Sigmoid colon (tissue), 7 donors: ENCODE data around the gene MUSK. TPM values are rescaled to one million over a fixed set of nuclear protein-coding genes. Genes with fewer than 3 reads are reported as not detected.
"Not testable (repeated sequence)": the region's sequence is repeated elsewhere in the genome, so short reads cannot be mapped to it uniquely, and the experiment has no call there.

ENCODE experiments used
- DNase-seq: peaks from one replicate; pipeline ENCODE4 v3.0.0-alpha.2; 2019
- H3K27ac ChIP-seq, 4 donors: fragments of 200-600 bp; sonication (generic); one replicate each; pipeline ENCODE4 v1.5.1; 2016 to 2019; ENCODE audit warnings: mild to moderate bottlenecking in 1 of 4
- H3K27me3 ChIP-seq, 3 donors: fragments of 200-600 bp; sonication (generic); one replicate each; pipeline ENCODE4 v1.5.1; 2019; ENCODE audit warnings: mild to moderate bottlenecking in 1 of 3
- H3K36me3 ChIP-seq, 4 donors: fragments of 200-600 bp; sonication (generic); one replicate each; pipeline ENCODE4 v1.5.1; 2016 to 2019
- H3K4me1 ChIP-seq, 4 donors: fragments of 200-600 bp; sonication (generic); one replicate each; pipeline ENCODE4 v1.5.1; 2017 to 2019
- H3K4me3 ChIP-seq, 4 donors: fragments of 200-600 bp; sonication (generic); one replicate each; pipeline ENCODE4 v1.5.1; 2017 to 2019; ENCODE audit warnings: mild to moderate bottlenecking in 2 of 4, moderate library complexity in 1 of 4
- H3K9me3 ChIP-seq, 4 donors: fragments of 200-600 bp in 3 of 4; sonication (generic) in 3 of 4; one replicate each; pipeline versions ENCODE4 v1.5.1 to v1.6.1; 2013 to 2019
- CTCF ChIP-seq, 4 experiments: fragments of 450-650 bp in 3 of 4; fragments of 200-600 bp in 1 of 4; IDR thresholded peaks; one replicate each; pipeline ENCODE4 v1.5.1; 2016 to 2019; ENCODE audit warnings: antibody characterized with exemption in 4 of 4, mild to moderate bottlenecking in 3 of 4, moderate library complexity in 2 of 4
- EP300 ChIP-seq, 4 donors: sonication (generic); formaldehyde crosslinking; IDR thresholded peaks; one replicate each; pipeline ENCODE4 v1.6.1; 2017; ENCODE audit warnings: antibody characterized with exemption in 4 of 4
- POLR2A ChIP-seq, 2 donors: fragments of 450-650 bp; IDR thresholded peaks; one replicate each; pipeline ENCODE4 v1.6.1; 2016; ENCODE audit warnings: antibody characterized with exemption in 2 of 2, mild to moderate bottlenecking in 2 of 2, moderate library complexity in 2 of 2
- POLR2AphosphoS5 ChIP-seq, 4 donors: sonication (generic); formaldehyde crosslinking; IDR thresholded peaks; one replicate each; pipeline ENCODE4 v1.6.1; 2017; ENCODE audit warnings: antibody characterized with exemption in 4 of 4
- WGBS, 2 donors: extraction: QIAGEN DNeasy Blood & Tissue Kit; methylation state at CpG; one replicate each; pipeline ENCODE4 v1.1.7; 2013; 5-methylcytosine and 5-hydroxymethylcytosine counted together
- intact Hi-C: fragments of 100-400 bp; cut with DNase I; formaldehyde crosslinking; loops from one replicate; pipeline ENCODE4 v1.15.1; 2023
- polyA plus RNA-seq, 3 donors: library from polyadenylated mRNA; stranded (reverse); fragments of 200-250 nt; gene quantifications; one replicate each; pipeline ENCODE4 v1.2.3, GENCODE V29; 2013
- total RNA-seq, 4 donors: library from RNA; depleted of rRNA; stranded (reverse); fragments of >200 nt; gene quantifications; one replicate each; pipeline ENCODE4 v1.1.0, GENCODE V29; 2016
- donor health status: healthy with polysubstance abuse.
- donor health status: Bipolar disorder and iron deficiency.
- donor health status: healthy.

The MUSK gene
- total and polyA plus RNA-seq, 7 donors: 0.46 to 9.7 (median 2.3) TPM

DNA sequence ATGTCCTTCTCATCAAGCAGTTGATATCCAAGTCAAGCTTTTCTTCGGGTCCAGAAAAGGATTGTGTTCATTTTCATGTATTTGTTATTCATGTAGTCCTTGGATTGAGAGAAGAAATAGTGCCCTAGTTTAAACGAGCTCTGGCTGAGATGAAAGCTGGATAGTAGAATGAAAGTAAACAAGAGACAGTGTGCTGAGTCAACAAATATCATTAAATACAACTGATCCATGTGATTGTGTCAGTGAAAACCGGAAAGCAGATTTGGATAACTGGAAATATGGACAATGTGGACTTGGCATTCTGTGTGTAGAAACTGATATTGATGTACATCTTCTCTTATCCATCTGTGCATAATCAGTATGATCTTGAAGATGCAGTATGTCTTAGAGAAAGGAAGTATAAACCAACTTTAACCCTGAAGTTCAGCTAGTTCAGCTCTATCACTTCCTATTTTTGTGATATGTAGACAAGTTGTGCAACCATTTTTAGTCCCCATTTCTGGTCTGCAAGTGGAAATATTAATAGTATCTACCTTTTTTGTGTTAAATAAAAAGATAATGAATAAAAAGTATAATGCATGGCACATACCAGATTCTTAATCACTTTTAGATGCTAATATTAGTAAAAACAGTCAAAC lies 4.4 kb downstream of the MUSK start:
- Histone ChIP-seq H3K4me3 (no peak overlapping the region), H3K27ac (no peak overlapping the region), H3K27me3 (no peaks in the 10 kb centered on the region), H3K4me1 (peaks cover 0 to 15% (median 10%) of the 10 kb centered on the region in 4 donors), H3K36me3 (no peaks in the 10 kb centered on the region), H3K9me3 (no peaks in the 10 kb centered on the region)
- WGBS, 2 donors: 40 to 57% methylated on average over 3 of the region's 3 CpGs
- TF ChIP-seq POLR2AphosphoS5 (IDR thresholded peaks at IDR 0.05) (no peak), CTCF (IDR thresholded peaks at IDR 0.05) (no peak), EP300 (IDR thresholded peaks at IDR 0.05) (no peak), POLR2A (IDR thresholded peaks at IDR 0.05) (no peak)
- no peak for DNase-seq
- intact Hi-C loops: no loop called here

- H3K27me3 ChIP-seq: no peaks in the 10 kb centered on the region
- H3K4me3 ChIP-seq: no peak overlapping the region
- intact Hi-C loops: no loop called here
- DNase-seq: no peak
- TF ChIP-seq POLR2A (IDR thresholded peaks at IDR 0.05) (no peak), POLR2AphosphoS5 (IDR thresholded peaks at IDR 0.05) (no peak), CTCF (IDR thresholded peaks at IDR 0.05) (no peak), EP300 (IDR thresholded peaks at IDR 0.05) (no peak)
- WGBS, 2 donors: 86 to 92% methylated on average over 4 of the region's 4 CpGs
- no peak overlapping the region for H3K27ac ChIP-seq
- H3K4me1 ChIP-seq: no peaks in the 10 kb centered on the region
- no peaks in the 10 kb centered on the region for H3K9me3 ChIP-seq
- no peaks in the 10 kb centered on the region for H3K36me3 ChIP-seq
Observed at GRCh38 chr9:110687497-110687896, 18.9 kb downstream of the MUSK start.

DNA sequence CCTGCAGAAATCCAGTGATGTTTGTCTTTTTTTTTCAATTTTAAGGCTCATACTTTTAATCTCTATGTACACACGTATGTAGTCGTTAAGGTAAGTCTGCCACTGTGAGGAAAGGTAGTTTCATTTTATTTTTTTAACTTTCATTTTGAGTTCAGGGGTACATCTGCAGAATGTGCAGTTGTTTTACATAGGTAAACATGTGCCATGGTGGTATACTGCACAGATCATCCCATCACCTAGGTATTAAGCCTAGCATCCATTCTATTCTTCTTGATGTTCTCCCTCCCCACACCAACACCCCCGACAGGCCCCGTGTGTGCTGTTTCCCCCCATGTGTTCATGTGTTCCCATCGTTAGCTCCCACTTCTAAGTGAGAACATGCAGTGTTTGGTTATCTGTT lies 19.7 kb downstream of the MUSK start:
- Histone ChIP-seq H3K4me1 (no peaks in the 10 kb centered on the region), H3K9me3 (no peaks in the 10 kb centered on the region), H3K4me3 (no peak overlapping the region), H3K36me3 (no peaks in the 10 kb centered on the region), H3K27me3 (no peaks in the 10 kb centered on the region), H3K27ac (no peak overlapping the region)
- intact Hi-C loops: no loop called here
- TF ChIP-seq EP300 (IDR thresholded peaks at IDR 0.05) (no peak), CTCF (IDR thresholded peaks at IDR 0.05) (no peak), POLR2A (IDR thresholded peaks at IDR 0.05) (no peak)
- 92% methylated on average over 5 of the region's 5 CpGs for WGBS, 2 donors
- no peak for DNase-seq

GRCh38 chr9:110691002-110691549 lies 22.5 kb downstream of the MUSK start:
- Histone ChIP-seq H3K4me1 (no peaks in the 10 kb centered on the region), H3K4me3 (no peak overlapping the region), H3K27ac (no peak overlapping the region), H3K27me3 (no peaks in the 10 kb centered on the region), H3K9me3 (no peaks in the 10 kb centered on the region), H3K36me3 (no peaks in the 10 kb centered on the region)
- TF ChIP-seq POLR2A (IDR thresholded peaks at IDR 0.05): no peak
- no peak for TF ChIP-seq CTCF (IDR thresholded peaks at IDR 0.05)
- no peak for TF ChIP-seq EP300 (IDR thresholded peaks at IDR 0.05)
- no peak for TF ChIP-seq POLR2AphosphoS5 (IDR thresholded peaks at IDR 0.05)
- DNase-seq: no peak
- 95% methylated on average over 5 of the region's 5 CpGs for WGBS, 2 donors
- intact Hi-C loops: no loop called here

DNA sequence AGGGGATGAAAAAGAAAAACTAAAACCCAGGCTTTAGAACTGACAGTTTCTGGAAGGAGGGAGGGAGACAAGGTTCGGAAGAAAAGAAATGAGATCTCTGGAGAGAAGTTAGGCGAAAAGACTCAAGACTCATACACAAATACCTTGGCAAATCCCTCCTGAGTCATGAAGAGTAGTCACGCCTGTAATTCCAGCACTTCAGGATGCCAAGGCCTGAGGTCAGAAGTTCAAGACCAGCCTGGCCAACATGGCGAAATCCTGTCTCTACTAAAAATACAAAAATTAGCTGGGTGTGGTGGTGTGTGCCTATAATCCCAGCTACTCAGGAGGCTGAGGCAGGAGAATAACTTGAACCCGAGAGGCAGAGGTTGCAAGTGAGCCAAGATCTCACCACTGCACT lies 27.3 kb downstream of the MUSK start:
- H3K4me3 ChIP-seq, DNase-seq, H3K27me3 ChIP-seq, H3K27ac ChIP-seq, intact Hi-C loops, H3K36me3 ChIP-seq, H3K4me1 ChIP-seq, H3K9me3 ChIP-seq: not testable (repeated sequence)
- 90 to 92% methylated on average over 5 of the region's 5 CpGs for WGBS, 2 donors
